DMS 273 (cell line): ENCODE data around the gene MAP1LC3B.

Experiments
- DNase-seq: peaks from one replicate; lab custom pipeline; 2025; ENCODE audit not compliant: unreplicated experiment; lab: John Stamatoyannopoulos, UW

Gene MAP1LC3B

GRCh38 chr16:87426423-87427215 lies 34.5 kb downstream of the MAP1LC3B start:
- DNase-seq, result no peak

DNA sequence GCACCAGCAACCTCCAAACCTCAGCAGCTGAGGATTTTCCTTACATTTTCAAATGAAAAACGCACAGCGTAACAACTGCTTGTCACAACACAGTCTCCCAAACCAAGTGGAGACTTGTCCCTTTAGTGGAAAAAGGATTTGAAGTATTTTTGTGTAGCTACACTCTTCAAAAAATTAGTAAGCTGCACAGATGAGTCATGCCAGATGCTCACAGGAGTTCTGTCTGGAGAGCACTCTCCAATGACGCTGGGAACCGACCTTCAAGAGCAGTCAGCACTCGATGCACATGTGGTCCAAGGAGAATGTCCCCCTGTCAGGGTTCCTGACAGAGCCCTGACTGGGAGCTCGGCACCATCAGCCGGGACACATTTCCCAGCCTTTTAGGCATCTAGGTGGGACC lies 39.8 kb downstream of the MAP1LC3B start:
- DNase-seq, result peak; percentile 31

DNA sequence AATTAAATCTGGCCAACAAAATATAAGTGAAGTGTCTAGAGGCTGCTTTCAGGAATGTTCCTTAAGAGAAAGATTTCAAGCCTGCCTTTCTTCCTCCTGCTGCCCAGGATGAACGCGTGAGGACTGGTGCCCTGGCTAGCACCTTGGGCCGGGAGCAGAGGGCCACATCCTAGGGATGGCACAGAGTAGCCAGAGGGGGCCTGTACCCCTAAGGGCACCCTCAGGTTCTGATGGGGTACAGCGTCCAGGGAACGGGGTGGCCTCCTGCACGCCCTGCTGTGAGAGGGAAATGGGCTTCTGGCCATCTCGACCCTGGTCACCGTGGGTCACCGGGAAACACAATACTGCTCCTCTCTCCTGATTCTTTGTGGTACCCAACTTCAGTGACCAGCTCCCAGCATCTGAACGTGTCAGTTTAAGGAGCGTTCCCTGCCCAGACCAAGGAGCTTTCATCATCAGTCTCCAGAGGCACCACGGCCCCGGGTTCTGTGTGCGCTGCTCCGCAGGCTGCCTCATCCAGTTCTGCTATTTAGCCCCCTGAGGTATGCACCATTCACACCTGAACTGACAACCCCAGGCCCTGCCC lies 40.3 kb downstream of the MAP1LC3B start:
- no peak for DNase-seq

DNA sequence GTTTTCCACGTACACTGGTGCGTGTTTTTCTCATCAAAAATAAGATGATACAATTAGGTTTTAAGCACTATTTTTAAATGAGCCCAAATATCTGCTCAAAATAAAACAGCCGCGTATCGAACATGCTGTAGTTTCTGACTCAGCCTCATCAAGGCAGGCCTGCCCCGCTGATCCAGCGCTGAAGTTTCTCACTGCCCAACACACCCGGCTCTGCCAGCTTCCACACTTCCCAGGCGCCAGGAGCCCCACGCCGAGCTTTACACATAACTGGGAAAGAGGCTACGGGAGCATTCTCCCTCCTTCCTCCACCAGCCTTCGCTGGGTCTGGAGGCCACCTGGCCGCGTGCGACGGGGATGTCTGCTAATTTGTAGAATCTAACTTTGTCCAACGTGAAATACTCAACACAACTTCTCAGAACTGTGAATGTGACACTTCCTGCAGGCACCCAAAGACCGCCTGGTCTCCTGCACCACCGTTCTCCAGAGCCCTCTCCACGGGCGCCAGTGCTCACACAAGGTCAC lies 42.1 kb downstream of the MAP1LC3B start:
- no peak for DNase-seq

GRCh38 chr16:87435372-87436224 lies 43.5 kb downstream of the MAP1LC3B start:
- DNase-seq, result no peak

DNA sequence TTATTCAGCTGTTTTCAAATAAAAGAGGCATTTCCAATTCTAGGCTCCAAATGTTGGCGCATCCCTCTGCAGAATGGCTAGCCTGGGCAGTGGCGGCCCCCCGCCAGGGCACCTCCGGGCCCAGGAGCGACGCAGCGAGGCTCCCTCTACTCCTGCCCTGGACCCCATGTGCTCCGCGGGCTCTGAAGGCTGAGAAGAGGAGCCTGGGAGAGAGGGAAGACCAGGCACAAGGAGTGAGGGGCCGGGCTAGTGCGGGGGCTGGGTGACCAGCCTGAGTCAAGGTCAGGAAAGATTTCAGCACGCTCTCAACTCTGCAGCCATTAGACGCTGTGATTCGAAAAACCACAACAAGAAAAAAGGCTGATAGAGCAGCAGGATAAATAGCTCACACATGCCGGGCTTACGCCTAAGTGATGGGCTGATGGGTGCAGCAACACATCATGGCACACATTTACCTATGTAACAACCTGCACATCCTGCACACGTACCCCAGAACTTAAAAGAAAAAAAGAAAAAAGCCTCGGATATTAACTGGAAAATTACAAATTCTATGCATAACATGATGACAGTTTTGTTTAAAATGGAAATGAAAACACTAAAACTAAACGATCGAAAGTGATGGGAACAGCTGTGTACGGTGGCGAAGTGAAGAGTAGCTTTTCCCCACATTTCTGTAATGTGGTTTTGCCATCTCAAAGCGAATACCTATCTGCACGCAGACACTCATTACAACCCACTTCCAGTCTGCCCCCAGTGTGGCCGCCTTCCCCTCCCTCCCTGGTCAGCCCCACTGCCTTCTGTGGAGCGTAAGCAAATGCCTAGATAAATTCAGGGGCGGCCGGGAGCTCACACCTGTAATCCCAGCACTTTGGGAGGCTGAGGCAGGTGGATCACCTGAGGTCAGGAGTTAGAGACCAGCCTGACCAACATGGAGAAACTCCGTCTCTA lies 44.4 kb downstream of the MAP1LC3B start:
- DNase-seq, result no peak

GRCh38 chr16:87437327-87437726 lies 45.2 kb downstream of the MAP1LC3B start:
- DNase-seq, result no peak

GRCh38 chr16:87437911-87438610 lies 45.9 kb downstream of the MAP1LC3B start:
- DNase-seq, result peak; percentile 20

DNA sequence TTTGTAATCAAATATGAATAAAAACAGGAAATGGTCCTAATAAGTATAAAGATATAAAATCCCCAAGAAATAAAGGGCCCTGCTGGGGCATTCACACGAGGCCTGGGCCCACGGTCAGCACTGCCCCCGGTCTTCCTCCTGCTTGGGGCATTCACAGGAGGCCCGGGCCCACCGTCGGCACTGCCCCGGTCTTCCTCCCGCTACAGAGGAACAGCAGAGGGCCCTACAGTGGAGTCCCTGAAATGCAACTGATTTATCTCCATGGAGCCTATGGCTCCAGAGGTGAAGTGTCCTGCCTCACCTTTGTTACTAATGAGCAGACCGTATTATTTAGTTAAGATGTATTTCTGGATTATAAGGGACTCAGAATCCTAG lies 46.5 kb downstream of the MAP1LC3B start:
- DNase-seq, result no peak

DNA sequence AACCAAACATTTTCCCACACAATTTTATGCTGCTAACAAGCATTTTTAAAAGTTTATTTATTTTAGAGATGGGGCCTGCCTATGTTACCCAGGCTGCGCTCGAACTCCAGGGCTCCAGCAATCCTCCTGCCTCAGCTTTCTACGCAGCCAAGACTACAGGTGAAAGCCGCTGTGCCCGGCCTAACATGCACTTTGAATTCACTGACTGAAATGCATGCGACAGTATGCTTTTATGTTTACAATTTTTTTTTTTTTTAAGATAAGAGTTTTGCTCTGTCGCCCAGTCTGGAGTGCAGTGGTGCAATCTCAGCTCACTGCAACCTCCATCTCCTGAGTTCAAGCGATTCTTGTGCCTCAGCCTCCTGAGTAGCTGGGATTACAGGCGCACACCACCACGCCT lies 47.8 kb downstream of the MAP1LC3B start:
- DNase-seq, result no peak

DNA sequence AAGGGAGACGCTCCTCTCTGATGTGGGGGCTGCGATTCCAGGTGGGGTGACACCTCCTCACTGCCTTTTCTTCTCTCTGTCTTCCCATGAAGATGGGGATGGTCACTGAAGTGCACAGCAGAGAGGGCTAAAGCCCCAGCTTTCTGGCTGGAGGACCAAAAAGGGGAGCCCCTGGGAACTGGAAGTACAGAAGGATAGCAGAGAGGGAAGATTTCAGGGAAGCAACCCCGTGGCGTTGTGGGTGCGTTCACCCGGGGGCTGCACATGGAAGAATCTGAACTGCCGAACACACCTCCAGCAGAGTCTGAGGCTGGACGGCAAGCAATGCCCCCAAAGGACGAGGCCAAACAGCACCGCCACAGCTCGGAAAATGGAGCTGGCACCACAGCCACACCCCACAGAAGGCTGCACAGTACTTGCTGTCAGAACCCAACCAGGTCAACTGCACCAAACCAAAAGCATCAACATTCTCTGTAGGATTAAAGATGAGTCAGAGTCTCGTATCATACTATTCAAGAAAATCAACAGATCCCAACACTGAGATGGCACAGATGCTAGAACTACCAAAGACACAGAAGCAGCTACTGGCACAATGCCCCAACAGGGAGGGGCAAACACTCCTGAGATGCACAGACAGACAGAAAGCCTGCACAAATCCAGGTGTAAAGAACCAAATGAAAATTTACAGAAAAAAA lies 49.9 kb downstream of the MAP1LC3B start:
- DNase-seq, result no peak

GRCh38 chr16:87442581-87442966 lies 50.4 kb downstream of the MAP1LC3B start:
- no peak for DNase-seq

- no peak for DNase-seq
Measured at GRCh38 chr16:87443016-87443415, 50.9 kb downstream of the MAP1LC3B start.

GRCh38 chr16:87443964-87444363 lies 51.8 kb downstream of the MAP1LC3B start:
- no peak for DNase-seq

DNA sequence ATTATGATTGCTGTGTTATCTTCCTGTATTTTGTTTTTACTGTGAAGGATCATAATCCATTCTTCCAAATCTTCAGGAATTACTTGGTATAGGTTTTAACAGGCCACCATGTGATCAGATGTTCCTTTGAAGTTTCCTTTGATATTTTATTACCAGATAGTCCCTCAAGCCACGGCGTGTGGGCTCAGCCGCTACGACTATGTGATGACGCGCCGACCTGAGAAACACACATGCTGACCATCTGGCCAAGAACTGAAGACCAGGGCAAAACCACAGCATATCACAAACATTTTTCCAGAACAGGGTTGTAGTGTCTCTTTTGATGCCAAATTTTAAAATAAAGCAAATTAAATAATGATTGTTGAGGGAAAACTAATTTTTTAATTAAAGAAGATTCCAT lies 53.4 kb downstream of the MAP1LC3B start:
- no peak for DNase-seq

DNA sequence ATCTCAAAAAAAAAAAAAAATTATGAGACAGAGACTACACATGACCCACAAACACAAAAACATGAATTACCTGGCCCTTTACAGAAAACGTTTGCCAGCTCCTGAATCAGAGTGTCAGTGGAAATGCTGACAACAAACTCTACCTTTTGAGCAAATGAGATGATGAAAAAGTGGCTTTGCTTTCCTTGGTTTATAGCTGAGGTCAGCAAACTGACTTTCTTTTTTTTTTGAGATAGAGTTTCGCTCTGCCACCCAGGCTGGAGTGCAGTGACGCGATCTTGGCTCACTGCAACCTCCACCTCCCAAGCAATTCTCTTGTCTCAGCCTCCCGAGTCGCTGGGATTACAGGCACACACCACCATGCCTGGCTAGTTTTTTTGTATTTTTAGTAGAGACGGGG lies 54.3 kb downstream of the MAP1LC3B start:
- no peak for DNase-seq

GRCh38 chr16:87447323-87447722 lies 55.2 kb downstream of the MAP1LC3B start:
- DNase-seq, result no peak

GRCh38 chr16:87448866-87449265 lies 56.7 kb downstream of the MAP1LC3B start:
- DNase-seq, result no peak

GRCh38 chr16:87451563-87452210 lies 59.6 kb downstream of the MAP1LC3B start:
- DNase-seq, result no peak
